CD4-positive, alpha-beta T cell treated with Interleukin-4 for 4 hours (primary cell): Measurements from ENCODE around the gene EMC1.

Source experiments
- DNase-seq: peaks from one replicate; pipeline ENCODE4 v3.0.0-alpha.2; 2020

Gene EMC1

DNA sequence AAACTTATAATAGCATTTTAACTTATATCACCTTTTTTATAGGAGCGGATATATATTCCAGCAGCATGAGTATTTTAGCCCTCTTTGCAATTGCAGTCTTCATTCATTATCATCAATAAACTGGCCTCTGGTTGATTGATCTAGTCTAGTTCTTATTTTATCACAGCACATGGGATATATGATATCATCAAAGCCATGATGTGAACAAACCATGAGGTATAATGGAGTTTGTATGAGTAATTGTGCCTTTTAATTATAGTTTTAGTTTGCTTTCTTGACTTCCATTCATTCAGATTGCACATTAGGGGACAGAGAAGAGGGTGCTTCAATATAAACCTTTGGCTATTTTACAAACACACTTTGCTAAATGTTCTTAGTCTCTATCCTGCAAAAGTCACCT, 37.7 kb downstream of the EMC1 start:
- no peak for DNase-seq

DNA sequence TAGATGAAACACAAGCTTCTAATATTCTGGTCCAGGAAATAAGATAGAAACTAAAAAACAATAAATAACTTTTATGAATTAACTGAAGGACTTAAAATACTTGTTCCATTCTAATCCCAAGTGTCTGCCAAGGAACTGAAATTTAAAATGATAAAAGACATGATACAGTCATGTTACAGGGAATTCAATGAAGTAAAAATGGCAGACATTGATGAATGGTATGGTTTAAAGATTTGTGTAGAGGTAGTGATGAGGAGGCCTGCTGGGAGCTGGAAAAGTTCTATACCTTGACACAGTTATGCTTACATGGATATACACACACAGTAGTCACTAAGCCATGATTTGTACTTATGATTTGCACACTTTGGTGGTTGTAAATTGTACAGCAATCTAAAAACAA, 39.2 kb downstream of the EMC1 start:
- no peak for DNase-seq

DNA sequence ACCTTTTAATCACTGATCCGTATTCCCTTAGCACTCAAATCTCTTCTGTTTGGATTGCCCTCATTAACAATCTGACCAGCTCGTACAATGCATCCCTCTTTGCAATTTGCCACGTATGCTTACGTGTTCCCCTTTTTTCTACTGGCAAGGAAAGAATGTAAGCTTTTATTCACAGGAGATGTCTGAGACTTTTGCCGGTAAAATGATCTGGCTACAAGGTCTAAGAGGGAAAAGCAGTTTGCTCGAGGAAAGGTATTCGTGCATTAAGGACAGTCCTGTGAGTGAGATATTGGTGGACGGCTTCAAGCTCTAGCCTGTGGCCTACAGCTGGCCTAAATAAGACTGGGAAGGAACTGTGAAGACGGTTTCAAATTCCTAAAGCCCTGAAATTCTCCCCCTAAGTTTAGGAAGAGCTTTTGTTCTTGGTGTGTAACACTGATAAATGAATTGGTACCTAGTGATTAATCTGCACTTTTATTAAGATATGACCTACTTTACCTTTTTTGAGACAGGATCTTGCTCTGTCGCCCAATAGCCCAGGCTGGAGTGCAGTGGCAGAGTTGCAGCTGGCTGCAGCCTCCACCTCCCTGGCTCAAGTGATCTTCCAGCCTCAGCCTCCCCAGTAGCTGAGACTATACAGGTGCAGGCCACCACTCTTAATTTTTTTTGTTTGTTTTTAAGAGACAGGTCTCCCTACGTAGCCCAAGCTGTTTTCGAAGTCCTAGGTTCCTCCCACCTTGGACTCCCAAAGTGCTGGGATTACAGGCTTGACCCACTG, 40.4 kb downstream of the EMC1 start:
- no peak for DNase-seq

DNA sequence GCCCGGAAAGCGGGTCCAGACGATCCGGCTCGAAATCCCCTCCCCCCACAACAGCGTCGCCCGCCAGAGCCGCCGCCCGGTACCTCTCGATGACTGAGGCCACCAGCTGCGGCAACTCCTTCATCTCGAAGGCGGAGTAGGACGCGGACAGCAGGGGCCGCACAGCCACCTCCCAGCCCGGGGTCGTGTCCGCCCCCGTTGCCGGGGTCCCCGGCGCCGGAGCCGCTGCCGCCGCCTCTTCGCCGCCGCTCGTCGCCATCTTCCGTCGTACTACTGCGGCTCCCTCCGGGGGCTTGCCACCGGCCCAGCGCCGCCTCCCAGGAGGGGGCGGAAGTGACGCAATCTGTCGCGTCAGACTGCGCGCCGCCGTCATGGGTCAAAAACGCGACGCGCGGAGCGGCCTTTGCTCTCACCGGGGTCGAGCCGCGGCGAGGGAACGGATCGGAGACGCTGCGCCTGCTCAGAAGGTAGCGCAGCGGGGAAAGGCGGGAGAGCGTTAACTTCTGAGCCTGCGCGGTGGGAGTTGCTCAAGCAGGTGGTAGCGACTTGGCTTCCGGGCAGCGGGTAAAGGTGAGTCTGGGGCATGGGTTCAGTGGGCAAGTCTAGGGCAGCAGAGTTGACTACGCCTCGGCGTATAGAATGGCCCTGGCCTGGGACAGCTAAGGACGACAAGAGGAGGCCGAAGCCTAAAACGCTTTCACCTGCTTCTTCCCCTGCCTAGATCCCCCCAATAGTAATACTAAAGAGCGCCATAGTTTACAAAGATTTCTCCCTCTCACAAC, 41.1 kb downstream of the EMC1 start, which contains the start of gene UBR4:
UBR4 (minus strand) TSS at position 277 of the 782 bp plus-strand sequence; CDS start at position 259, 18 bp downstream.
- DNase-seq, result peak; percentile 94

DNA sequence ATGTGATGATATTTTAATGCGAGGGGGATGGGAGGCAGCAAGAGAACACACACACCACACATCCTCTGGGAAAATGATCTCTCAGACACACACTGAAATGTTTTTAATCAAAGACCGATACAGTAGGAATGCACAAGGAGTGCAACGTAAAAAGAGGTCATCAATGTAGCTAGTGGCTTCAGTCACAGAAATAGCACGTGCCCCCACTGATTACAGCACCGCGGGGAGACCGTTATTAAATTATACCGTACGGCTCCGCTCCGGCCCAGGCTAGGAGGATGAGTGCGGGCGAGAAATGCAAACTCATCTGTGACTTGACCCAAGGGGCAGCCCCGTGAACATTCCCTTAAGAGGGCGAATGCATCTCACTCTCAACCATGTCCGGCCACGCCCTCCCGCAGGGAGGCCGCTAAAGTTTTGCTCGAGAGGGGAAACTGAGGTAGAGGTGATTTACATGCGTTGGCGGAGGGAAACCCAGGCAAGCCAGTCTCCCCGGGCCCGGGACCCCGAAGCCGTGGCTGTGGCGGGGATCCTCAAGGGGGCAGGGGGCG, 41.8 kb downstream of the EMC1 start:
- DNase-seq, result peak; percentile 29

DNA sequence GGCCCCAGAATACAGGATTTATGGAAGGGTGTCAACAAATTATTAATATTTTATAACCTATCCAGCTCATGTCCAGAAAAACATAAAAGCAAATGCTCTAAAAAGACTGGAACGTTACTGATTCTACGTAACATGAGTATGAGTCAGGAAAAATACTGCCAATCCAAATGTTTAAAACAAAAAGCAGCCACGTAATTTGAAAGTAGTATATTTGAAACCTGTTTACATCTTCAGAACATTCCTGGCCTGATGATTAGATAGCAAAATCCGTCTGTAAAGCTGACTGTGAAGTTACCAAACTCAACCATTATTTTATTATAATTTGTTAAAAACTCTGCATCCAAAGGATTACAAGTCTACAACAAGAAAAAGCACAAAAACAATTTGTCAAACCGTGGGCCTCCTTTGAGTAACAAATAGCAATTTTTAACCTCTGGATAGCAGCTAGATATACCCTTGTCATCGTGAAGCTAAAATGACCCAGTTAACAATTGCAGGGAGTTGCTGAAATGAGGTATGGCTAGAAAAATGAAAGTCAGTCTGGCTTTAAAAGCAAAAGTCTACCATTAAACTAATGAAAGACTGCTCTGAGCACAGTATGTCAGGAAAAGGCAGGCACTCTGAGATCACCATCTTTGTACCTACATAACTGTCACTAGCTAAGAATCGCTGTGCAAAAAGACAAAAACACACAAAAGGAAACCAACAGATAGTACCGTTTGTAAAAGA, 42.5 kb downstream of the EMC1 start:
- no peak for DNase-seq

DNA sequence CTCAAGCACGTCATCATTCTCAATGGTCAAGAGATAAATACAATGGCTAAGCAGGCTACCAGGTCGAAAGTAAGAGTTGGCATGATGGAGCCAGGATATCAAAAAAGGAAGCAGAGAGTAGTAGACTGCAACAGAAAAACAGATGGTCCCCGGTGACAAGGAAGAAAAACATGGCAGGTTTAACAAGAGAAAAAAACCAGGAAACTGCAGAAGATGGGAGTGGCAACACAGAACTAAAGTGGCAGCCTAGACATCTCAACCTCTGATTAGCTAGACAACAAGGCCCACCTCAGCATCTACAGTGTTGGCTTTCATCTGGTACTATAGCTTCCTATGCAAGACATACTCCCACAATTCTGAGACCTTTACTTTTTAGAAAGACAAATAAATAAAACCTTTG, 44.4 kb downstream of the EMC1 start:
- DNase-seq, result no peak

DNA sequence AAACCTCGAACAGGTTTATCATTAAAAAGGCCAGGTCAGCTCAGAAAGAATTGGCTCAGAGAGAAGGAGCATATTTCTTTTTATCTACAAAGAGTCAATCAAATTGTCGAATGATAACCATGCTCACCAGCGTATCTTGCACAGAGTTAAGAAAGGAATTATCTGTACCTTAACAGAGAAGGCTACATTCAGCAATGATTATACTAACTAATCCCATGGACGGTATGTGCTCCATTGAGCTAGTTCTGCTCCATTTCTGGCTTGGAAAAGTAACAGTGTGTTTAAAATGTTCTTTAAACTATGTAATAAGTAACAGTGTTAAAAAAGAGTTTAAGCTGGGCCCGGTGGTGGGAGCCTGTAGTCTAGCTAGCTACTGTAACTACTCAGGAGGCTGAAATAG, 45.5 kb downstream of the EMC1 start:
- no peak for DNase-seq

DNA sequence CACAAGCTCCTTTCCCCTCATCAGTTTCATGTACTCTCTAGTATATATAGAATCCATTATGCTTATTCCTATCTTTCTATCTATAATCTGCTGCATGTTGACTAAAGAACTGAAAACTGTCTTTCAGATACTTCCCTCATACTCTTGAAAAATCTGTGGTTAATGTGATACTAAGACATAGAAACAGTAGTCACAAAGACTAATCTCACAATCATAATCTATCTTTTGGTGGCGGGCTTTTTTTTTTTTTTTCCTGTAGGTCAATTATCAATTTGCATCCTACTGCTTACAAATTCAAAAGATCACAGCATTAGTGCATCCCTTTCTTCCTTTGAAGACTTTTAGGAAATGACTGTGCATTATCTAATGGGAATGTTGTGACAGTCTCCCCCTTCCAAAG, 45.9 kb downstream of the EMC1 start:
- no peak for DNase-seq

DNA sequence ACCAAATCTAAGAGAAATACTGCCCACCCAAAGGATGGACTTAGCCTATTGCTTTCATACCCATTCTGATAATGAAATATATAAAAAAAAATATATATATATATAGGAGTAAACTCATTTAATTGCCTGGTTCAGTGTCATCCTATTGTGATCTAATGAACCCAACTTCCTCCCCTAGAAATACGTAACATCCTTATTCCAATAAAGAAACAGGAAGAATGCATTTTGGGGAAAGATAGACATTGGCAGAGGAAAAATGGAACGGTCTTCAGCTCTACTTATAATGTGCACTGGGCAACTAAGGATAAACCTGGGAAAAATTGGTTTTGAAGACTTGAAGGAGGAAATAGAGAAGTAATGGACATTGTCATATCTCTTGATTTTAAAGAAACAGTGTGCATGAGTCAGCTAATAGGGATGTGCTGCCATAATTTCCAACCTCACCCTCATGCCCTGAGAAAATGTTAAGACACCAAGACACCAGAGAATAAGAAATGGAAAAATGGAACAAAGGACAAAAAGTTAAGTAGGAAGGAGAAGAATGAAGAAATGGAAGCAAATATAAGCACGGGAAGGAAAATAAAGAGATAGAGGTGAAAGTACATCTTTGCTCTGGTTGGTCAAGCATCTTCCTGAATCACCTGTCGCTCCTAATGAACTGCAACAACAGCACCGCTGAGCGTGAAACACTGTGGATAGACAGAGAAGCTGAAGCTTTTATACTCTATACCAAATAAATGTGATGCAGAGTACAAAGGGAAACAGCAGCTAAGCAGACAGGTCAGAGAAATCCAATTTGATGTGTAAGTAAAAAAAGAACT, 46.7 kb downstream of the EMC1 start:
- DNase-seq, result no peak

DNA sequence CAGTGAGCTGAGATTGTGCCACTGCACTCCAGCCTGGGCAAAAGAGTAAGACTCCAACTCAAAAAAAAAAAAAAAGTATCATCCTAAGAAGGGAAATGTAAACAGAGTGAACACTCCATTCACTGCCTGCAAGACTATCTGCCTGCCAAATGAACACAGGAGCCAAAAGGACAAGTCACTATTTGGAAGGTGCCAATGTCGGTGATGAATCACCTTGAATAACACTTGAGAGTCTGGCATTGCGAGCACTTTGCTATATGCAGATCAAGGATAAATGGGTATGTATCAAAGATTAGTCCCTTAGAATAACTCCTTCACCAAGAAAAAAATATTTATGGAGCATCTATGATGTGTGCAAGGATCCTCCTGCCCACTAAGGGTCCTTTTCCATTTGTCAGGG, 47.9 kb downstream of the EMC1 start:
- no peak for DNase-seq

DNA sequence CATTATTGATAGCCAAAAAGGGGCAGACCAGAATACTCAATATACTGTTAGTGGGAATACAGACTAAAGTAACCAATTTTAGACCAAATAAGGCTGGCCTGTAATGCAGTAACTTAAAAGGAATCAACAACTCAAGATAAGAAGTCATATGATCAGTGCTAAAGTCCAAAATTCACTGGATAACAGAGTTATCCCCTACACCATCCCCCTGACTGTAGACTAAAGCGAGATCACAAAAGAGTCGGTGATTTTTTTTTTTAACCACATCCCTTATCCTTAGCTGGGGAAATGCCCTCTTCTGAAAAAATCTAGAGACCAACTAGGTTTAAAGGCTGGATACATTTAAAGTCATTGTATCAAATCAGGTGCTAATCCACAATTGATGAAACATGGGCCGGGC, 48.9 kb downstream of the EMC1 start:
- no peak for DNase-seq

DNA sequence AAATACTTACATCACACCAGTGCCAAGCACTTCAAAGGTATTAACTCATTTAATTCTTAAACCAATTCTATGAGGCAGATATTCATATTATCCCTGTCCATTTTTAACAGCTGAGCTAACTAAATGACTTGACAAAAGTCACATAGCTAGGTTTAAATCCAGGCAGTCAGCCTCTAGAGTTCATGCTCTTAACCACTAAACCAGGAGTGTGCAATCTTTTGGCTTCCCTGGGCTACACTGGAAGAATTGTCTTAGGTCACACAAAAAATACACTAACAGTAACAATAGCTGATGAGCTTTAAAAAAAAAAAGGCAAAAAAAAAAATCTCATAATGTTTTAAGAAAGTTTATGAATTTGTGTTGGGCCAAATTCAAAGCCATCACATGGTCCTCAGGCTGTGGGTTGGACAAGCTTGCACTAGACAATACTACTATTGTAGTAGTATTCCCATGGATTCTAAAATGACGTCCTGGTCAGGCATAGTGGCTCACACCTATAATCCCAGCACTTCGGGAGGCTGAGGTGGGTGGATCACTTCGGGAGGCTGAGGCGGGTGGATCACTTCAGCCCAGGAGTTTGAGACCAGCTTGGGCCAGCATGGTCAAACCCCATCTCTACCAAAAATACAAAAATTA, 51.2 kb downstream of the EMC1 start:
- DNase-seq, result no peak

DNA sequence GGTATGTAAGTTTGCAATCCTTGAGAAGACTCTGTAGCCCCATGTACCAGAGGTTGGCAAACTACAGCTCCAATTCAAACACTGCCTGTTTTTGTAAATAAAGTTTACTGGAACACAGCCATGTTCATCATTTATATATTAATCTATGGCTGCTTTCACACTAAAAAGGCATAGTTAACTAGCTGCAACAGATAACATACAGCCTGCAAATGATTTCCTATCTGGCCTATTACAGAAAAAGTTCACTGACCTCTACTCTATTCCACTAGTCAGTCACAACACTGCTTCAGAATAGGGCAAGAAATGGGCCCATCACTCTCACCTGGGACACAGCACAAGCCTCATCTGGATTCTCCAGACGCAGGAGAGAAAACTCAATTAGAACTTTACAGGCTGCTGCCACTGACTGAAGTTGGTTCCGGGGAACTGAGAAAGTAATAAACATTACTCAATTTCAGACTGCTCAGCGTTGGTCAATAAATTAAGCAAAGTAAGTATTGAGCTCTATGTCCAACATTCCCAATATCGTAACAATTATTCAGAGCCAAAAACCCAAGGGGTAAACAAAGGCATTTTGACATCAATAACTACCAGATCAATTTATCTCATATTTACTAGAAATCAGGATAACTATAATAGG, 51.9 kb downstream of the EMC1 start:
- no peak for DNase-seq

DNA sequence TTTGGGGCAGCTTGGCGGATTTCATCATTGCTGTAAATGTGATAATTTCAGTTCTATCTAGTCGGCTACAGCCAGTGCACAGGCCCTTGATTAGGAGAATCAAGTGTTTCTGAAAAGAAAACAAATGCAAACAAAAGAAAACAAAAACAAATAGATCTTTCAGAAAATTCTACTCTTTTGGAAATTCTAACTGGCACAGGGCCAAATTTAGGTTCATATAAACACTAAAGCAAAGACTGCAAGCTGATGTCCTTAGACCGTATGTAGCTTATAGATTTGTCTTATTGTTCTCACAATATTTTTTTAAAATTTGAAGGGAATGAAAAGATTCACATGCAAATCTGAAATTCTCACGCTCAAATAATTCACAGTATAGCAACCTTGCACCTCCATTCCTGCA, 52.5 kb downstream of the EMC1 start:
- DNase-seq, result no peak

DNA sequence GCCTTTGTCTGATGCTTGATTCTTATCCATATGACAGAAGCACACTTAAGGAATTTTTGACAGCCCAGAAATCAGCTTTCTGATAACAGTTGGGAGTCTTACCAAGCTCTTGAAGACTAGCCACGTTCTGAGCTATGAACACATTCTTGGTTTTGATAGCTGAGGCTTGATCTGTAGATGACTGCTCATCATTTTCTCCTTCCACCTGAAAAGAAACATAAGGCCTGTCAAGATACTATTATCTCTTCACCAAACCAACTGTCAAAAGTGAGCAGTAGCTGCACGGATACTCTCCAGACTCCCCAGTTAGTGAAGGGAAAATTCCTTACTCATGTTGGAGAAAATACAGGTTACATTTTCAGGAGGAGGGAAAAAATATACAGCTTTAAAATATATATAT, 53.5 kb downstream of the EMC1 start:
- no peak for DNase-seq

DNA sequence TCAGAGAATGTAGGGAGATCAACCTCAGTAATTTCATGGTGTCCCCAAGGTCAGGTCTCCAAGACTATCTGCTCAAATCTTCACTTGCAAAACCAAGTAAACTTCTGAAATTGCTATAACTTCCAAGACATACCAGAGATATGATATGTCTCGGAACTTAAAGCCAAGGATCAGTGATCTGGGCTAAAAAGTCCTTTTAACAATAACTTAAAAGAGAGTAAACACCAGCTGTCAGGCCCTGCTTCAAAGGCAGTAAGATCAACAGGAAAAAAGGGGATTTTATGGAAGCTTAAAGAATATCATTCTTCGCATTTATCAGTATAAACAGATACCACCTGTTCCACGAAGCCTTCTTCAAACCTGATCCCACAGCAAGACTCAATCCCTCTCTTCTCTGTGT, 55.0 kb downstream of the EMC1 start:
- DNase-seq, result no peak

DNA sequence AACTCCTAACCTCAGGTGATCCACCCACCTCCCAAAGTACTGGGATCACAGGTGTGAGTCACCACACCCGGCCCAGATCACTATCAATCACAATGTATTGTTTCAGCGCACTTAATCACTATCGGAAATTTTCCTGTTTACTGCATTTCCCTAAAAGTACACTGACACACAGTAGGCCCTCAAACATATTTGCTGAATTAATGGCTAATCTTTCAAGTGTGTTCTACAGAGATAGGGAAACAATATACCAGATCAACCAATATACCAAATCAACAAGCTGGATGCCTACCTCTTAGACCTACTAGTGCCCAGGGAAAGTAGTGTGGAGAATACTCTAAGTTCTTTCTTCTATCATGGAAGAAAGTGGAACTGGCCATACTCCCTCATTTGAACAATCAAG, 58.3 kb downstream of the EMC1 start:
- DNase-seq, result no peak

DNA sequence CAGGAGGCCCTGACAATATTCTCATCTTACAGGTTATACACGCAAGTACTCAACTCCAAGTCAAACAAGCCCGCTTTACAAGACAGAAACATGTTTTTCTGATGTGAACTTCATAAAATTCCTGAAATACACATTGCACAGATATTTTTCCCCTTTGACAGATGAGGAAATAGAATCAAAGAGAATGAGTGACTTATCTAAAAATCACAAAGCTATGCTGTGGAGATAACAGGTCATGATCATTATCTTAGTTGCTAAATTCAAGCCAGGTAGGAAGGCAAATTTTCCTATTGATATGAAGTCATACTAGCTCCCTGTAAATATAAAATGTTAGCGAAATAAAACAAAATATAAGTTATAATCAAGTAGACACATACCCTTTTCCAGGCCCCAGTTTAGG, 59.5 kb downstream of the EMC1 start:
- no peak for DNase-seq

DNA sequence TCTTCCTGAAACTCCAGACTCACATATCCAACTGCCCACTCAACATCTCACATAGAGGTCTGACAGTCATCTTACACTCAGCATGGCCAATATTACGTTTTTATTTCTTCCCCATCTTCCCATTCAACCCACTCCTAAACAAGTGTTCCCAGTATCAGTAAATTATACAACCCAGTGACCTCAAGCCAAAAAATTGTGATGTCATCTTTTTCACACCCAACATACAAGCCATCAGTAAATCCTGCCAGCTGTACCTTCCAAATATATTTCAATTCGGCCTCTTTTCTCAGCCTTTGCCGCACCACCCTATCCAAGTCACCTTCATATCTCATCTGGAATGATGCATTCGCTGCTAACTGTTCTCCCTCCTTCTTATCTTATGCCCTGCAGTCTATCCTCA, 60.9 kb downstream of the EMC1 start:
- no peak for DNase-seq

DNA sequence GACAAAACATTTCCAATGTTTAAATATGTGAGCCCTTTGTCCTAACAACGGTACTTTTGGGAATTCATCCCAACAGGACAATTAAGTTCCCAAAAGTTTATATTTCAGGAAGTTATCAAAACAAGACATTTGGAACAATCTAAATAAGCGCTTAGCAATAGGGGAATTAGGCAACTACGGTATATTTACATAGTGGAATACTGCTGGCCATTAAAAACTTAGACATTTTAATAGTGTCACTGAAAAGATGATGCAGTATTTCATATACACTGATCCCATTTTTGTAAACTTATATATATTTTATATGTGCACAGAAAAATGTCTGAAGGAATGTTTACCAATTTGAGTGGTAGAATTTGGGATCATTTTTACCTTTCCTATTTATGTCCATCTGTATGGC, 62.1 kb downstream of the EMC1 start:
- DNase-seq, result no peak

DNA sequence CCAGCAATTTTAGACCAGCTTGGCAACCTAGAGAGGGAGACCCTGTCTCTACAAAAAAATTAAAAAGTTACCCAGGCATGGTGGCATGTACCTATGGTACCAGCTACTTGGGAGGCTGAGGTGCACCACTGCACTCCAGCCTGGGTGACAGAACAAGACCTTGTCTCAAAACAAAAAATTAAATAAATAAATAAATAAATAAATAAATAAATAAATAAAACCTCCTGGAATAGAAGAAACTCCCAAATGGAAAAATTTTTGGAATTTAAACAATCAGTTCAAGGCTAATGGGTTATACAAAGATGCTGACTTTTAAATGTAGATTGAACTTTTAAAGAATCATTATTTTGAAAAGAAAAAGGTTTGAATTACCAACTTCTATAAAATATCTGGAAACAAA, 63.5 kb downstream of the EMC1 start:
- DNase-seq, result no peak
